Measurements from ENCODE around the gene COLEC11.
A peak's percentile ranks its signal among the peaks of the same experiment; 100 is the strongest.

Gene COLEC11

DNA sequence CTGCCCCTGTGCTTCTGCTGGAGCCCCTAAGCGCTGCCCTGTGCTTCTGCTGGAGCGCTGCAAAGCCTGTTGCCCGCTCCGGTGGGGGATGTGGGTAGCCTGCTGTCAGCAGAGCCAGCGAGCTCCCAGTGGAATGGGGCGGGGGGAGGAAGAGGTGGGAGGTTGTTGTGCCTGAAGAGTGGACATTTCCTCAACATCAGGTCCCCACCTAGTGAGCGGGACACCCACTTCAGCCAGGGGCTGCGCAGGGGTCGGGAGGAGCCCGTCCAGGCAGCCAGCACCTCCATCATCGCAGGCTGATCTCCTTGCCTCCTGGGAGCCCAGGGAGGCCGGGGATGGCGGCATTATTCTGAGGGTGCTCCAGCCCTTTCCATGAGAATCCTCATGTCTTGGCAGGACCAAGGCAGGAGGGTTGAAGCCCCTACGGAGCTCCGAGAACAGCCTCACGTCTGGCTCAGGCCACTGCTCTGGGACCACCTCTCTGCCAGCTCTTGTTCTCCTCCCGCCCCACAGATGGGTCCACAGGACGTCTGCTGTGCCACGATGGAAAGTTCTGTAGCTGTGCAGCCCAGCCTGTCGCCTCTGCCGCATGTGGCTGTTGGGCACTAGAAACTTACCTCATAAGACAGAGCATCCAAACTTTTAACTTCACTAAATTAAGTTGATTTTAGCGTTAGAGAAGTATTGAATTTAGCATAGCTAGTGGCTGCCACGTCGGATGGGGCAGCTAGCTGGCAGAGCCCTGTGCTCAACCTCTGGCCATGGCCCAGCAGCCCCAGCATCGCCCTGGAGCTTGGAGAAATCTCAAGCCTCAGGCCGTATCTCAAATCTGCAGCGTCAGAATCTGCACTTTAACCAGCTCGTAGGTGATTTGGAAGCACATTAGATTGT, 61.2 kb downstream of the COLEC11 start:
- no peak for DNase-seq

DNA sequence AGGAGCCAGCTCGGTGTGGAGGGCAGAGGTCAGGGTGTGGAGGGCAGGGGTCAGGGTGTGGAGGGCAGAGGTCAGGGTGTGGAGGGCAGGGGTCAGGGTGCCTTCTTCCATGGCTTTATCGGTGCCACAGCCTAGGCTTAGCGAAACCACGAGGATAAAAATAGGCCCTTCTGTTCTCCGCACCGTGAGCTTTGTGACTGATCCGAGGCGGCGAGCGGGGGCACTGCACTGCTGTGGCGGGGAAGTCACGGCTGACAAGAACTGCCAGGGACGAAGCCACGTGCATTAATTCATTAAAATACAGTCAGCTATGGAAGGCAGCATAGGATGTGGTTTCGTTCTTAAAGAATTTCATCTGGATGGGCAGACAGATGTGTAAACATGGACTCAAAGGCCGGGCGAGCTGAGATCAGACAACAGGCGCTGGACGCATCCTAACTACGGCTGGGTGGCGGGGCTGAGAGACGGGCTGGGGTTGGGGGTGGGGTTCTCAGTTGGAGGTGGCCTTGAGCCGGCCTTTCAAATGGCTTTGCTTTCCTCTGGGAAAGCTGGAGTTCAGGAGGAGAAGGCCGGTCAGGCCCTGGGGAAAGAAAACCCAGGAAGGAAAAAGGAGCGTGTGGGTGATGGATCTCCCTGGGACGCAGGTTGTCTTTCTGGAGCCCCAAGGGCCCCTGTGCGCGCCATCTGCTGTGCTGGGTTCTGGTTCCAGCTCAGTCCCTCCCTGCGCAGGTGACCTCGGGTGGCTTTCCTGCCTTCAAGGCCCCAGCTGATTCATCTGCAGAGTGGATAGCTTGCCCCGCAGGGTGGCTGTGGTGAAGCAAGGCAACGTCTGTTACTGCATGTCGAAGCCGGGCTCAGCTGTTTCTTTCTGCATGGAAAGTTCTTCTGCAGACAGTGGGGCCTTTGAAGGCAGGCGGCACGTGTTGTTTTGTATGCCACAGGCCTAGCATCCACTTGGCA, 62.1 kb downstream of the COLEC11 start:
- no peak for DNase-seq

DNA sequence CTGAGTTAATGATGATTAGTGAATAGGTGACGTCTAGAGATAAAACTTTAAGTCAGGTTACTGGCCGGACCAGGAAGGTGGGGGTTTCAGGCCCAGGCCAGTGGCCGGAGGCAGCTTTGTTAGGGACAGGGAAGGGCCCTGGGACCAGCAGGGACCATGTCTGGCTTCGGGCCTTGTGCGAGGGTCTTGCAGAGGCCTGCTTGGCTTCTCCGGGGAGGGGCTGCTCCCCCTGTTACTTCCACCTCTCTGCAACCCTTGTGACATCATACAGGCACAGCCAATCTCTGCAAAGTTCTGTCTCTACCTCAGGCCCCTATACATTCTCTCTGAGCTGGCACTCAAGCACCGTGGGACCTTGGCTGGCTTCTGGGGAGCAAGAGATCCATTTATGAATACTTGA, 63.0 kb downstream of the COLEC11 start, which contains the start of gene ALLC:
Gene ALLC, plus strand, starts transcription at position 320 of the 400 bp plus-strand sequence. CDS start 12,958 bp downstream, outside the sequence.
- no peak for DNase-seq

DNA sequence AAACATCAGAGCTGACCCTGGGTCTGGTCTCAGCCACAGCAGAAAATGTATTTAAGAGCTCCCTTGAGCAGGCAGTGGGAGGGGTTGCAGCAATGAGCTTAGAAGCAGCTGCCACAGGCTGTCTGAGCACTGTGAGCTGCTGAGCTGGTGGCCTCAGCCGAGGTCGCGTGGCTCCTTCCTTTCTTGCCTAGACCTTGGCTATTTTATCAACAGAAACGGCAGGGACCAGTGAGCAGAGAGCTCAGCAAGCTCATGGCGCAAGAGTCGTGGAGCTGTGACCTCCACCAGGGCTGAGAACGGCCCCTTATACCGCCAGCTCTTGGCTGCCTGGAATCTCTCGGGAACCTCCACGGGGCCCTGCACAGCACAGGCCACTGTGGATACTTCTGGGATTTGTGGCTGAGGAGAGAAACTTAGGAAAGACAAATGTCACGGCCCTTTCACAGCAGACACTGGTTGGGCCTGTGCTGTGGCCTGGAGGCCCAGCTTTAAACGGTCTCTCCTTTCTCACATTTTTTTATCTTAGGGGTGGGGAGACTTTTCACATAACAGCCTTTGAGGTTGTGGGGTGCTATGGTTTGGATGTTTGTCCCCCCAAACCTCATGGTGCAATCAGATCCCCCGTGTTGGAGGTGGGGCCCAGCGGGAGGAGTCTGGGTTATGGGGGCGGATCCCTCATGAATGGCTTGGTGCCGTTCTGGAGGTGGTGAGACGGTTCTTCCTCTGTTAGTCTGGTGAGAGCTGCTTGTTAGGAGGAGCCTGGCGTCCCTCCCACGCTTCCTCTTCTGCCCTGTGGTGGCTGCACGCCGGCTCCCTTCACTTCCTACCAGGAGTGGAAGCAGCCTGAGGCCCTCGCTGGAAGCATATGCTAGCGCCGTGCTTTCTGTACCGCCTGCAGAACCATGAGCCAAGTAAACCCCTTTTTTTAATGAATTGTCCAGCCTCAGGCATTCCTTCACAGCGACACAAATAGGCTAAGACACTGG, 64.8 kb downstream of the COLEC11 start:
- DNase-seq, result no peak

DNA sequence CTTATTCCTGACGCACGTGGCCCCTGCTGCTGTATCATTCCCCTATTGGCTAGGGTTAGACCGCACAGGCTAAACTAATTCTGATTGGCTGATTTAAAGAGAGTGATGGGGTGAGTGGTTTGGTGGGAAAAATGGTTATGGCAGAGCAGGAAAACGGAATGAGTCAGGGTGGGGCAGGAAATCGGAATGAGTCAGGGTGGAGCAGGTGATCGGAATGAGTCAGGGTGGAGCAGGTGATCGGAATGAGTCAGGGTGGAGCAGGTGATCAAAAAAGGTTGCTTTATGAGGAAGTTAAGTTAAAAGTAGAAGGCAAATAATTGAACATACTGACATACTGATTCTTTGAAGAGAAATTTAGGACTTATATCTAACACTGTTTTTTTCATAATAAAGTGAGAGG, 65.7 kb downstream of the COLEC11 start:
- DNase-seq, result peak; percentile 15

DNA sequence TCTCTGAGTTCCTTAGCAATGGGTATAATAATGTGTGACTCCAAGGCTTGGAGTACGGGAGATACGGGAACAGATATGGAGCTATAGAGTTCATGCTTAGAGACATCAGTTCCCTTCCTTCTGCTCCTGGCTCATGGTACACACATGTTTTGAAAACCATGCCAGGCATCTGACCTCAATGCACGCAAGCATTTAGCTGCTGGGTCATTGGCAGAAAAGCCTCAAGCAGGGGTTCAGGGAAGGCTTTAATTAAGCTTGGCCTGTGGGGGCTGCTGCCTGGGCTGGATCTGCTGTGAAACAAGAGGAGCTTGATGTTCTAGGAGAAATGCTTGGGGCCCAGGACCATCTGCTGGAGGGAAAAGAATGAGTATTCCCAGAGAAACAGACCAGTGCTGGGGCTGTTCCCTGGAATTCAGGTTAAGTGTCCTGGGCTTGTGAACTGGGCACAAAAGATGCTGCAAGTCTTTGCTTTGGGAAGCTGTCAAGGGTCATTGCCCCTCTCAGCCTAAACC, 66.3 kb downstream of the COLEC11 start:
- DNase-seq, result no peak

DNA sequence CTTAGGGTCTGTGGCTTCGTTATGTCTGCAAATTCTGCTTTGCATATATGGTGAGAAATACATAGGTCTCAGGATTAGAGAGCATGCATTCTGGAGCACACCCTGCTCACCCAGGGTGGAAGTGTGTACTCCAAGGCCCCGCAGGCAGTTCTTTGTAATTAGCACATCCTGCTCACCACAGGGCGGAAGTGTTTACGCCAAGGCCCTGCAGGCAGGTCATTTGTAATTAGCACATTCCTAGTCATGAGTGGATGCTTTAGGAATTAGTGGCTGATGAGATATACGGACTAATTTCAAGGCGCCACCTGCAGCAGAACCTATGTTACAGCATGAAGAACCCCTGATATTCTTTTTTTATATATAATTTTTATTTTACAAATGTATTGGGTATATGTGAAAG, 67.3 kb downstream of the COLEC11 start:
- DNase-seq, result no peak

DNA sequence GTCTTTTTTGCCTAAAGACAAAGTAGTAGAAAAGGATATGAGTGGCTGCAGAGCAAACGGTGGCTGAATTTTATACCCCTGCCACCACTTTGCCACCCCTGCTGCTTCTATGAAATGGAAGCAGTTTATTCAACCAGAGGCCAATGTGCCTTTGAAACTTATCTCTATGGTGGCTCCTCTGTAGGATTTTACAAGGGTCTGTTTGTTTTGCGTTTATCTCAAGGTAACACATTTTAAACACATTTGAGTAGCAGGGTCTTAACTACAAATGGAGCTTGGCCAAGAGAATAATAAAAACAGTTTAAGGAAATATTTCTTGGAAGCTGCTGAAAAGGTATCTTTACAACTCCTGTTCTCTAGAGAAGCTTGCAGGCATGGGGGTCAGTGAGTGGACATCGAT, 69.2 kb downstream of the COLEC11 start:
- no peak for DNase-seq

DNA sequence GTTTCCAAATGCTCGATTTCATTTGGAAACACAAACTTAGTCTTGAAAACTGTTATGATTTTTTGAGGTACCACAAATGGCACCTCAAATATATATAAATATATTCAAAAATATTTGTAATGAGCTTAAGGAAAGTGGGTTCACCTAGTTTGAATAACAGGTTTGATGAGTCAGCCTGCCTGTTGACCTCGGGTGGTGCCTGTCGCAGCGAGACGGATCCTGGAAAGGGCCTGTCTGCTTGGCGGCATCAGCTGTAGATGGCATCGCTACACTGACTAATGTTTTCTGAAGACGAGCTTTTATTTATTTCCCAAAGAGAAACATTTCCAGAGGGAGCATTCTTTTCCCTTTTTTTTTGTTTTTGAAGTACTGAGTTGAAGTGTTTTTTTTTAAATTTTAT, 70.0 kb downstream of the COLEC11 start:
- no peak for DNase-seq

DNA sequence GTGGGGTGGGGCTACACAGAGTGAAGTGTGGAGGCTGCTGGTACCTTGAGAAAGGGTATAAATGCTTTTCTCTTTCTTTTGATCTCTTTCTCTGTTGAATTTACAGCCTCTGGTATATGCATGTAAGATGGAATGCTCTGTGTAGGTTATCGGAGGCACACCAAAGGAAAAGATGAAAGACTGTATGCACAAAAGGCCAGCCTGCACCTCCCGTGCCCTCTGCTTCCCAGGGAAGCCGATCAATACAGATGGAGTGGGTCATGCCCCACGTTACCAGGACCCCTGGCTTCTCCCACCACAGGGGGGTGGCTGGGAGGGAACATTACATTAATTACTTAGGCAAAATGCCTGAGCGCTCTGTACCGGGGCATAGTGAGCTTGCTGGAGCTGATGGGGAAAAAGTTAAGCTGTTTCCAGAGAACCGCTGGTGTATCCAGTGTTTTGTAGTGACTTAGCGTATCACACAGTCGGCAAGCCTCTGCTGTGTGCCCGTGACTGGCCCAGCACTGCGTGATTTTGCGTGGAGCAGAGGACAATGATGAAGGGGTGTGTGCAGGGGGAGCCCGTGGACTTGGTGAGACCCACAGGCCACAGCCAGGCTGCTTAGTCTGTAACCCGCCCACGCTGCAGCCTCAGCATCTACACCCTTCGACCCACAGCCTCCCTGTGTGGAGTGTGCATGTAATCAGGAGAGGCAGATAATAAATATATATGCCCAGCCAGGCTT, 71.1 kb downstream of the COLEC11 start:
- DNase-seq, result no peak

DNA sequence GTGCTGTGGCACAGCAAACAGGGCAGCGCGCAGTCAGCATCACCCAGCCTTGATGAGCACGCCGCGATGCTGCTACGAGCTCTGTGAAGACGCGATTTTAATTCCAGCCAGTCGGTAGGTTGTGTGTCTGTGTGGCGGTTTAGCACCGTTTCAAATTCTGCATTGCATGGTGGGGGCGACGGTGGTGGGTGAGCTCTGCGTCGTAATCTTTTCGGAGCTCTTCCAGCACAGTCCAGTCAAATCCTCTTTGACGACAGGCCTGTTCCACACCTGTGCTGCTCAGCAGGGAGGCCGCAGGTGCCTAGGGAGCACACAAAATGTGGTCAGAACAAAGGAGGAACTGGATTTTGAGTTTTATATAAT, 71.7 kb downstream of the COLEC11 start:
- no peak for DNase-seq

DNA sequence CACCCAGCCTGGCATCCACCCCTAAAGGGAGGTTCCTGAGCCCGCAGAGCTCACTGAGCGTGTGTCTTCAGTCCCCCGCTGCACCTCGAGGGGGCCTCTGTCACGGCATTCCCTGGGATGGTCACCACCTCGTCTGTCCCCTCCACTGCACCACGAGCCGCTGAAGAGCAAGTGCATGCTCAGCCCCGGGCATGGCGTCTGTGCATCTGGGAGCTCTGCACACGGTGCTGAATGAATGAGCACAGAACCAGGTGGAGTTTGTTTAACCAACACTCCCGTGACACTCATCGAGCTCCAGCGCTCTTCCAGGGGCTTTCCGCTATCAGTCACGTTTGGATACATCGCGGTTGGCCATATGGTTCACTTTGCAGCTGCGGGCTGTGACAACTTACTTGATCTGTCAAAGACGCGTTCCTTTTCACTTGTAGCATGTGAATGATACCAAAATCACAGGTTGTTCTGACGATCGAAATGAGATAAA, 72.3 kb downstream of the COLEC11 start:
- DNase-seq, result no peak

DNA sequence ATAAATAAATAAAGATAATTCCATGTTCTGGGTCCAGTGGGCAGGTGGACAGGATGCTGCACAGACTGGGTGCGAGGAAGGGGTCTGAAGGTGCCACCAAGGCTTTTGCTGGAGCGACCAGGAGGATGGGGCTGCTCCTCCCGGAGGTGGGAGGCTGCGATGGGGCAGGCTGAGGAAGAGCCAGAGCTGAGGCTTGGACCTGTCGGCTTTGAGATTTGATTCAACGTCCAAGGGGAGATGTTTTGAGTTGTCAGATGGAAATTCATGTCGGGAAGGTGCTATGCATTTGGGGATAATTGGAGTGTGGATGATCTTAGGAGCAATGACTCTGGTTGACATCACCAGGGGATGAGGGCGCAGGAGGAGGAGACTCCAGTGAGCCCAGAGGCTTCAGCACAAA, 74.7 kb downstream of the COLEC11 start:
- DNase-seq, result no peak

DNA sequence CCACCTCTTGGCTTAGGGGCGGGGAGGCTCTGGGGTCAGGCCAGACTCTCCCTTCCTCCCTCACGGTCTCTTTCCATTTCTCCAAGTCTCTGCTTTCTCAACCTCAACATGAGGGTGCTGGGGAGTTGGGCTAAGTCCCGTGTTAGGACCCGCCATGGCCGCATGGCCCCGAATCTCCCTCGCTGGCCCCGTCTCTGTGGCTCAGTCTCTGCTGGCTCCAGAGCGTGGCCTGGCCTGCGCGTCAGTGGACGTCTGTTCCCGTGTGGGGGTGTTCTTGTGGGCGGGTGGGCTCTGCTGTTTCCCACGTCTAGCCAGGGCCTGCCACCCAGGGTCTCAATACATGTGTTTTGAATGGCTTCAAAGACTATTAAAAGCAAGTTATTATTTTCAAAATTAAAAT, 75.5 kb downstream of the COLEC11 start:
- no peak for DNase-seq

DNA sequence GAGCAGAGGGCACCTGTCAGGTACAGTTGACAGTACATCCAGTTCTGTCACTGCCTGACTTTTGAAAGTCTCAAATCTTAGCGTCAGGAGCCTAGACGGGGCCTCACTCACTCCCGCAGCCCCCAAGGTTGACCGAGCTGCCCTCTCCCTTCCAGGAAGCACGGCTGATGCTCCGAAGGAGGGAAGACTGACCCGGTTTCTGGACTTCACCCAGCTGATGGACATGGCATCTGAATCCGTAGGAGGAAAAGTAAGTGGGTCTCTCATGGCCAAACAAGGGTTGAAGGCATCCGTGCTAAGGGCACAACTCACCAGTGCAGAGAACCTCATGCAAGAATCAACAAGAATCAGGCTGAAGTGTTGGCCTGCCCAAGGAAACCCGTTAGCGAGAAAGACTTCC, 76.0 kb downstream of the COLEC11 start:
- no peak for DNase-seq

DNA sequence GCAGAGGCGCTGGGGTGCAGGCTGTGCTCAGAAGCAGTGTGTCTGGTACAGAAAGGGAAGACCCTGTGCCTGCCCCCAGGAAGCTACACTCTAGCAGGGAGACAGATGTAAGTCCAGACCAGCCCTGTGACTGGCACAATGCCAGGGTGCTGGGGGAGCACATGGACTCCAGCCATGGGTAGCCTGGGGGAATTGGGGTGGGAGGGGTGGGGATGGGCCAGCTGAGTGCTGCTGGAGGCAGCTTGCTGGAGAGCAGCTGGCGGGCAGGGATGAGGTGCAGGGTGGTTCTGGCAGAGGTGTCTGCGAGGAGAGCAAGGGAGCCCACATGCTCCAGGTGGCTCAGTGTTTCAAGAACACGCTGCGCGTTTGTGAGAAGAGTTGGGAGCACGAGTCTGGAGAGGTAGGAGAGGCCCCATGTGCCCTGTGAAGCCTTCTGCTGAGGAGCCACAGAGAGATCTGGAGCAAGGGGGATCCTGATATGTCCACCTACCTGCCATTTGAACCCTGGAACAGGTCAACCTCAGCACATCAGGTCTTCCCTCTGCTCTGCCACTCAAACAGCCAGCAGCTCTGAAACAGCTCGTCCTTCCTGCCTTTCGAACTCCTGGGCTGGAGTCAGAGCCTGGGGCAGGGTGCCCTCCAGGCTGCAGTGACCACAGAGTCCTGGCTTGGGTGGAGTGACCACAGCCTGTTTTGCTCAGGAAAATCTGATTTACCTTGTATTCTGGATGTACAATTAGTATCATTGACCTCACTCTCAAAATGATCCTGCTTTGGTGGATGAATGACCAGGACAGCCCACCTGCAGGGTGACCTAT, 78.2 kb downstream of the COLEC11 start:
- DNase-seq, result no peak

DNA sequence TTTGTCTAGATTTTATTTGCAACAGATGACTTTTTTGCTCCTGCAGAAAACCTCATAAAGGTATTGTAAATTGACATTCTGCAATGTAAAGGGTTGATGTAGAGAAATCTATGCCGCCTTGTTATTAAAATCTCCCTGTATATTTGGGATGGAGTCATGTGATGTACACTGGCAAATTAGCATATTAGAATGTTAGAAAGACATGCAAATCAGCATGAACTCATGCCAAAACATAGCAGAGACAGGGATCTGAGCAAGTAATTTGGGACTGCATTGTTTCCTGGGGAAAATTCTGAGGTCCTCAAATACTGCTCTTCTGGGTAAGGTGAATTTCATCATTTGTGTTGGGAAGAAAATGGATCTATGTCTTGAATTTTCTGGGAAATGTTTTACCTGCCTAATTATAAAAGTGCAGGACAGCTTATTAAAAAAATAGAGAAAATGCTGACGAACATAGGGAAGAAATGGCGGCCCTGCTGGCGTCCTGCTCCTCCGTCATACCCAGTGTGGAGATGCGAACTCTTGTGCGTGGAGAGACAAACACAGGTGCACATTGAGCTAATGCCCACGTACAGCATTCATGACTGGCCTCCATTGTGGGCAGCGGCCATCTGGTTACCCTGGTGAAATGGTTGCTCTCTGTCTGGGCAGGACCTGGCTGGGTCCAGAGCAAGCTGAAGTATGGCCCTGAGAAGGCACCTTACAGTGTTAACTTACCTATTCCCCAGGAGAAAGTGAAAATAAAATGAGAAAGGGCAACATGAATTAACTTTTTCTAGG, 79.3 kb downstream of the COLEC11 start:
- no peak for DNase-seq

DNA sequence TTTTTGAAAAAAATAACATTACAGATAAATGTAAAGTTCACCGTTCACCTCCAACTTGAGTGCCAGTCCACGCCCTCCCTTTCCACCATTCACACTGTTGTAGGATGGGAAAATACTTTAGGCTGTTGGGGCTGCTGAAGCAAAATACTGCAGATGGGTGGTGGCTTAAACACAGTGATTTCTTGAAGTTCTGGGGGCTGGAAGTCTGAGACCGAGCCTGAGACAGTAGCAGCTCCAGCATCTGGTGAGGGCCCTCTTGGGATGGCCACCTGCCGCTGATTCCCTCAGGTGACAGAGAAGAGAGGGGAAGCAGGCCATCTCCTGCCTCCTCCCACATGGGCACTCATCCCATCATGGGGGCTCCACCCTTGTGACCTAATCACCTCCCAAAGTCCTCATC, 80.8 kb downstream of the COLEC11 start:
- no peak for DNase-seq

DNA sequence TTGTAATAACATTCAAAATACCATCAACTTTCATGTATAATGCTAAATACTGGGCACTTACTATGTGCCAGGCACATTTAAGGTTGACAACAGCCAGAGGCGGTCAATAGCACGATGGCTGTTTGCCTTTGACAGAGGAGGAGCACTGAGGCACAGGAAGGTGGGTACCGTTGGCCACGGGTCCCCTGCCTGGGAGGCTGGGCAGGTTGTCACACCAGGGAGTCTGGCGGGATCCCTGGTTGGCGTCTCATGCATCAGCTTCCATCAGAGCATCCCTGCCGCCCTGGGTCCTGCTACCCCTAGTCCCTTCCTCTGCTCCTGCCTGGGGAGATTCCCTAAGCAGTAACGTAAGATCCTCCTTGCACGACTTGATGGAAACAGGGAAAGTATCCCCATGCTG, 82.5 kb downstream of the COLEC11 start:
- DNase-seq, result no peak

DNA sequence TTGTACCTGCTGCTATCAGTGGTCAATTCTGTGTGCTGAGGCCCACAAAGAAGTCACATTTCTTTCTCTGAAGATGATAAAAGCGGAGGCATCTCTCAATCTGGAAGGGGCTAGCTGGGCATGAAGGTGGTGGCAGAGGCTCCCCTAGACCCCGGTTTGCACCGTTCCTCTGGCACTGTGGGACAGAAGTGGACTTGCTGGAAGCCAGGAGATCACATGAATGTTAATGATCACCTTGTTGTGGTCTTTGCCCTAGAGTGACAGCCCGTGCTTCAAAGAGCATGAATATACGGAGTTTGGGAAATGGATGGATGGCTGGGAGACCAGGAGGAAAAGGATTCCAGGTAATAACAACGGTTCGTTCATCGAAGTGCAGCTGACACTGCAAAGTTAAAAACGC, 83.3 kb downstream of the COLEC11 start:
- no peak for DNase-seq
